ENCODE results near the gene GPR87. TPM values are rescaled to one million over a fixed set of nuclear protein-coding genes. Genes with fewer than 3 reads are reported as not detected.

The GPR87 gene
- total and polyA plus RNA-seq, 12 donors = 0.01 TPM; not detected in 11

DNA sequence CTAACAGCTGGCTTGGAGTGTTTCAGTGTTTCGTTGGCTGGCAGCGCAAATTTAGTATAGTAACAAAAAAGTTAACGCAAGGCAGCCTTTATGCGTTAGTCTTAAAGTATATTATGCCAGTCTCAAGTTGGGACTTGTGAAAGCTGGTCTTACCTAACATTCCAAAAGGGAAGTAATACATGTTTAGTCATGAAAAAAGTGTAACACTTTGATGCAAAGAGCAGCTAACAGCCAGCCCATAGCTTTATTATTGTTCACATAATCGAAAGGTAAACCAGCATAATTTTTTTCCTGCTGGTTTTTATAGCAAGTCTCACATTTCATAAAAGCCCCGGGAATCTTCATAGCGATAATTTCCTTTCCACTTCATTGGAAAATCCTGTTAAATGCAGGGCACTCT lies 2.4 kb upstream of the GPR87 start:
- Histone ChIP-seq H3K36me3 (no peaks in the 10 kb centered on the region), H3K4me1 (peaks cover 0 to 35% (median 0%) of the 10 kb centered on the region in 9 donors), H3K27ac (peak overlapping the region in 1 of 10 donors; percentile 62), H3K9me3 (no peaks in the 10 kb centered on the region), H3K27me3 (no peaks in the 10 kb centered on the region), H3K4me3 (no peak overlapping the region)
- ATAC-seq = no peak
- intact Hi-C loops (cut with DNase I) = no loop called here
- no peak for DNase-seq
- 87 to 93% methylated on average over 7 of the region's 7 CpGs for WGBS, 2 donors
- TF ChIP-seq, protein P1, sequence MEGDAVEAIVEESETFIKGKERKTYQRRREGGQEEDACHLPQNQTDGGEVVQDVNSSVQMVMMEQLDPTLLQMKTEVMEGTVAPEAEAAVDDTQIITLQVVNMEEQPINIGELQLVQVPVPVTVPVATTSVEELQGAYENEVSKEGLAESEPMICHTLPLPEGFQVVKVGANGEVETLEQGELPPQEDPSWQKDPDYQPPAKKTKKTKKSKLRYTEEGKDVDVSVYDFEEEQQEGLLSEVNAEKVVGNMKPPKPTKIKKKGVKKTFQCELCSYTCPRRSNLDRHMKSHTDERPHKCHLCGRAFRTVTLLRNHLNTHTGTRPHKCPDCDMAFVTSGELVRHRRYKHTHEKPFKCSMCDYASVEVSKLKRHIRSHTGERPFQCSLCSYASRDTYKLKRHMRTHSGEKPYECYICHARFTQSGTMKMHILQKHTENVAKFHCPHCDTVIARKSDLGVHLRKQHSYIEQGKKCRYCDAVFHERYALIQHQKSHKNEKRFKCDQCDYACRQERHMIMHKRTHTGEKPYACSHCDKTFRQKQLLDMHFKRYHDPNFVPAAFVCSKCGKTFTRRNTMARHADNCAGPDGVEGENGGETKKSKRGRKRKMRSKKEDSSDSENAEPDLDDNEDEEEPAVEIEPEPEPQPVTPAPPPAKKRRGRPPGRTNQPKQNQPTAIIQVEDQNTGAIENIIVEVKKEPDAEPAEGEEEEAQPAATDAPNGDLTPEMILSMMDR (IDR thresholded peaks at IDR 0.05) = no peak

DNA sequence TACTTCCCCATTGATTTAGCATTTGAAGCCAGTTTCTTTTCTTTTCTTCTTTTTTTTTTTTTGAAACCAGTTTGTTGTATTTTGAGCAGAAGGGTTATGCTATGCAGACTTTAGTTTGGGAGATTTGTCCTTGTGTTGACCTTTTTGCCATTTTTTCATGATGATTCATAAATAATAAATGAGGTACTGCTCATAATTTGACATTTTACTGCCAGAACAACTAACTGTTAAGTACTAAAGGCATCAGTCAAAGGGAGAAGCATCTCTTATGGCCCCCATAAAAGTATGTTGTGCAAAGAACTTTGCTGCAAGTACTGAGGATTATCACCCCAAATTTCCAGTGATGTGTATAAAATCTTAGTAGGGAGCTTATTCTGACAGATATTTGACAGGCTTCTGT lies 1.7 kb upstream of the GPR87 start:
- H3K4me1 ChIP-seq = peaks cover 0 to 35% (median 0%) of the 10 kb centered on the region in 9 donors
- intact Hi-C loops (cut with DNase I) = no loop called here
- ATAC-seq = no peak
- TF ChIP-seq, protein P1 (IDR thresholded peaks at IDR 0.05) = no peak
- no peaks in the 10 kb centered on the region for H3K27me3 ChIP-seq
- no peaks in the 10 kb centered on the region for H3K9me3 ChIP-seq
- peak overlapping the region in 1 of 10 donors; percentile 62 for H3K27ac ChIP-seq
- H3K36me3 ChIP-seq = no peaks in the 10 kb centered on the region
- no peak overlapping the region for H3K4me3 ChIP-seq
- no peak for DNase-seq

DNA sequence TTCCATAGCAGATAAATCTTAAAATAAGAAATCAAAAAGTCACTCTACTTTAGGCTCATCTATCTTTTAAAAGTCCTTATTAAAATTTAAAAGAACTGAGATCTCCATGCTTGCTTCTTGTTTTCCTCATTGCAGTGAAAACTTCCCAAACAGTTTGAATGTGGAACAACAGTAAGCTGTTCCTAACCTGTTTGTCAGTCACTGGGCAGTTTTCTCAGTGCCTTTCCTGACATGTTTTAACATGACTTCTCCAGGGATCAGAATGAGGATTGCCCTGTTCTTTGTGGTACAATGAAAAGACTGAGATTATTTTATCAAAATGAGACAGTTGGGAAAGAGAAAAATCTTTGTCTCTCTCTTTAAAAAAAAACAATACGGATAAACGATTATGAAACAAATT lies 774 bp downstream of the GPR87 start:
- no peak for ATAC-seq
- WGBS, 2 donors = 89 to 93% methylated on average over 2 of the region's 2 CpGs

DNA sequence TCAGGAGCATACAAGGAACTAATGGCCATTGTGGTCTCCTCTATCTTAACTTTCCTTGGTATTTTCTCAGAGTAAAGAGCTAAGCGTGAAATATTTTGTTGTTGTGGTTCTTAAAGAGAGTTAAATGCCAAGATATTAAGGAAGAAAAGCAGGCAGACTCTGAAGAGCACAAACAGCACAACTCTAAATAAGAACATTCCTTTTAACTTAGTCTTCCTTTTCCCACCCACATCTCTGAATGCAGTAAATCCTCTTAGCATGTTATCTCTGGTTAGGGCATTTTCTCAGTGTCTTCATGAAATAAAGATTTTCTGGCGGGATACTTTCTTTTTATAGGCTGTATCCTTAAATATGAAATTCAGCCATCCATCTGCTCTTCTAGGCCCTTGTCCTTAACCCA lies 1.5 kb downstream of the GPR87 start:
- Histone ChIP-seq H3K27ac (no peak overlapping the region), H3K27me3 (no peaks in the 10 kb centered on the region), H3K4me1 (peaks cover 0 to 12% (median 0%) of the 10 kb centered on the region in 9 donors), H3K9me3 (no peaks in the 10 kb centered on the region), H3K4me3 (no peak overlapping the region), H3K36me3 (no peaks in the 10 kb centered on the region)
- intact Hi-C loops (cut with DNase I) = no loop called here
- 83 to 89% methylated on average over 2 of the region's 2 CpGs for WGBS, 2 donors
- TF ChIP-seq, protein P1 (IDR thresholded peaks at IDR 0.05) = no peak
- no peak for DNase-seq
- no peak for ATAC-seq

More for the DNA sequence above, 774 bp downstream of the GPR87 start:
- H3K4me1 ChIP-seq = peaks cover 0 to 19% (median 0%) of the 10 kb centered on the region in 9 donors
- no peak for DNase-seq
- TF ChIP-seq, protein P1 (IDR thresholded peaks at IDR 0.05) = no peak
- no peak overlapping the region for H3K27ac ChIP-seq
- no peaks in the 10 kb centered on the region for H3K9me3 ChIP-seq
- no peaks in the 10 kb centered on the region for H3K36me3 ChIP-seq
- no peak overlapping the region for H3K4me3 ChIP-seq
- H3K27me3 ChIP-seq = no peaks in the 10 kb centered on the region
- intact Hi-C loops (cut with DNase I) = no loop called here

All from heart right ventricle (tissue), 16 donors.